ENCODE measurements around the gene LNPEP. TPM values are rescaled to one million over a fixed set of nuclear protein-coding genes. Genes with fewer than 3 reads are reported as not detected.

LNPEP gene
- total RNA-seq, 1 donor from 2014 or later: 36.3 TPM

DNA sequence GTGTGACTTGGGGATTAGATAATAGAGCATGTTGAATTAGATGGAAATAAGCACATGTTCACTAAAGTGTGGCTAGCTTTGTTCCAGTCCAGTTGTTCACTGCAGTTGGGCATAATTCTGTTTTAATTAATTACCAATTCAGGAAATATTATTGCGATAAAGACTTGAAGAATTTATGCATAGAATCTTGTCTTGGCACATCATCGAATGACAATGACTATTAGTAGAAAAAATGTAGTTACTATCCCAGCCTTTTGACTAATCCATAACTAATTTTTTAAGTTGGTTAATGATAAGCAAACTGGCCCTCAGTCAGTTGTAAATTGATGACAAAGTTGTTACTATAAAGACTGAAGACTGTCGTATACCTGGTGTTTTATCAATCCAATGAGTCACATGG, 10.5 kb downstream of the LNPEP start:
- Mint-ChIP-seq H3K36me3 (ENCODE audit: low read depth, unreplicated experiment) (peaks cover 12% of the 10 kb centered on the region), H3K4me1 (ENCODE audit: low read depth, unreplicated experiment) (peaks cover 11% of the 10 kb centered on the region), H3K27me3 (ENCODE audit: low read depth, unreplicated experiment) (no peaks in the 10 kb centered on the region), H3K27ac (ENCODE audit: unreplicated experiment) (no peak overlapping the region), H3K4me3 (ENCODE audit: unreplicated experiment) (peak overlapping the region; percentile 41), H3K9me3 (ENCODE audit: unreplicated experiment) (peaks cover 5% of the 10 kb centered on the region)
- Histone ChIP-seq H4K20me1 (ENCODE audit: insufficient read depth, low read length) (peaks cover 28% of the 10 kb centered on the region), H3K27ac (ENCODE audit: low read depth, low read length) (no peak overlapping the region), H3K4me3 (ENCODE audit: insufficient read depth, low read depth, low read length) (no peak overlapping the region), H3K36me3 (ENCODE audit: insufficient read depth, low read length) (no peaks in the 10 kb centered on the region), H3K4me2 (ENCODE audit: low read length) (no peak overlapping the region), H3K9me3 (ENCODE audit: insufficient read depth, low read depth, low read length) (no peaks in the 10 kb centered on the region), H3K4me1 (ENCODE audit: insufficient read depth, low read length) (no peaks in the 10 kb centered on the region), H3K79me2 (ENCODE audit: insufficient read depth, low read length) (peaks cover 74% of the 10 kb centered on the region), H3K27me3 (ENCODE audit: insufficient read depth, low read length) (no peaks in the 10 kb centered on the region), H3K9ac (ENCODE audit: low read length) (no peak overlapping the region), H2AFZ (ENCODE audit: low read depth, low read length) (no peak overlapping the region)
- DNase-seq (ENCODE audit: low read depth) (no peak), FAIRE-seq (no peak)
- no peak for TF ChIP-seq EZH2 (IDR thresholded peaks at IDR 0.05; ENCODE audit: insufficient read depth, low read length)
- TF ChIP-seq, protein P1, sequence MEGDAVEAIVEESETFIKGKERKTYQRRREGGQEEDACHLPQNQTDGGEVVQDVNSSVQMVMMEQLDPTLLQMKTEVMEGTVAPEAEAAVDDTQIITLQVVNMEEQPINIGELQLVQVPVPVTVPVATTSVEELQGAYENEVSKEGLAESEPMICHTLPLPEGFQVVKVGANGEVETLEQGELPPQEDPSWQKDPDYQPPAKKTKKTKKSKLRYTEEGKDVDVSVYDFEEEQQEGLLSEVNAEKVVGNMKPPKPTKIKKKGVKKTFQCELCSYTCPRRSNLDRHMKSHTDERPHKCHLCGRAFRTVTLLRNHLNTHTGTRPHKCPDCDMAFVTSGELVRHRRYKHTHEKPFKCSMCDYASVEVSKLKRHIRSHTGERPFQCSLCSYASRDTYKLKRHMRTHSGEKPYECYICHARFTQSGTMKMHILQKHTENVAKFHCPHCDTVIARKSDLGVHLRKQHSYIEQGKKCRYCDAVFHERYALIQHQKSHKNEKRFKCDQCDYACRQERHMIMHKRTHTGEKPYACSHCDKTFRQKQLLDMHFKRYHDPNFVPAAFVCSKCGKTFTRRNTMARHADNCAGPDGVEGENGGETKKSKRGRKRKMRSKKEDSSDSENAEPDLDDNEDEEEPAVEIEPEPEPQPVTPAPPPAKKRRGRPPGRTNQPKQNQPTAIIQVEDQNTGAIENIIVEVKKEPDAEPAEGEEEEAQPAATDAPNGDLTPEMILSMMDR (IDR thresholded peaks at IDR 0.05; ENCODE audit: insufficient read depth, low read depth, low read length): no peak

DNA sequence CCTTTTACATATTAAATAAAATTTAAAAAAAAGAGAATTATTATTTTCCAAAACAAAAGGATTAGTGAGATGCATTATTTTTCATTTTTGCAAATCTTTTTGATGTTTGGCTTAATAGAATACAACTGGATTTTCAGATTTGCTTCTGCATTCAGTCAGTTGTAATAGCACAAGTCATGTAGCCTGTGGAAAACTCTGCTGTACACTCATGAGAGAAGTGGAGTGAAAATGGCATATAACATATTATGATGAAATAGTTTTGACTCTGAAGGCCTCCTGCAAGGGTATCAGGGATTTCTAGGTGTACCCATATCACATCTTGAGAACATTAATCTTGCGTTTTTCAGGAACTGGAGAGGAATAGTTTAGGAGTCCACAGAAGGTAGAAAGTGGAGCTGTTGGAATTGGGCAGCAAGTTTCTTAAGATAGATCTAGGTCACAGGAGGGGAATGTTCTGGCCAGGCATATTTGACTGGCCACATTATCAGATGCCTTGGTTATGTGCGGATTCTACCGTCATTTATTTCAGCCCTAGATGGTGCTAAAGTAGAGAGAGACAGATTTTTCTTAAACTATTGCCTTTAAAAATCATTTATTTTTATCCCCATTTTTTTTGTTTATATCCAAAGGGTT, 16.4 kb downstream of the LNPEP start:
- no peak for FAIRE-seq
- Histone ChIP-seq H3K27ac (ENCODE audit: low read depth, low read length) (no peak overlapping the region), H3K4me2 (ENCODE audit: low read length) (no peak overlapping the region), H3K79me2 (ENCODE audit: insufficient read depth, low read length) (peaks cover 67% of the 10 kb centered on the region), H3K4me1 (ENCODE audit: insufficient read depth, low read length) (no peaks in the 10 kb centered on the region), H3K9me3 (ENCODE audit: insufficient read depth, low read depth, low read length) (no peaks in the 10 kb centered on the region), H3K4me3 (ENCODE audit: insufficient read depth, low read depth, low read length) (no peak overlapping the region), H3K27me3 (ENCODE audit: insufficient read depth, low read length) (no peaks in the 10 kb centered on the region), H4K20me1 (ENCODE audit: insufficient read depth, low read length) (peaks cover 16% of the 10 kb centered on the region), H3K9ac (ENCODE audit: low read length) (no peak overlapping the region), H2AFZ (ENCODE audit: low read depth, low read length) (no peak overlapping the region), H3K36me3 (ENCODE audit: insufficient read depth, low read length) (no peaks in the 10 kb centered on the region)
- Mint-ChIP-seq H3K27me3 (ENCODE audit: low read depth, unreplicated experiment) (no peaks in the 10 kb centered on the region), H3K36me3 (ENCODE audit: low read depth, unreplicated experiment) (peaks cover 7% of the 10 kb centered on the region), H3K27ac (ENCODE audit: unreplicated experiment) (peak overlapping the region; percentile 38), H3K4me3 (ENCODE audit: unreplicated experiment) (peak overlapping the region; percentile 24), H3K9me3 (ENCODE audit: unreplicated experiment) (peaks cover 5% of the 10 kb centered on the region), H3K4me1 (ENCODE audit: low read depth, unreplicated experiment) (peaks cover 11% of the 10 kb centered on the region)
- TF ChIP-seq EZH2 (IDR thresholded peaks at IDR 0.05; ENCODE audit: insufficient read depth, low read length): no peak
- TF ChIP-seq, protein P1 (IDR thresholded peaks at IDR 0.05; ENCODE audit: insufficient read depth, low read depth, low read length): no peak
- DNase-seq (ENCODE audit: low read depth): no peak

DNA sequence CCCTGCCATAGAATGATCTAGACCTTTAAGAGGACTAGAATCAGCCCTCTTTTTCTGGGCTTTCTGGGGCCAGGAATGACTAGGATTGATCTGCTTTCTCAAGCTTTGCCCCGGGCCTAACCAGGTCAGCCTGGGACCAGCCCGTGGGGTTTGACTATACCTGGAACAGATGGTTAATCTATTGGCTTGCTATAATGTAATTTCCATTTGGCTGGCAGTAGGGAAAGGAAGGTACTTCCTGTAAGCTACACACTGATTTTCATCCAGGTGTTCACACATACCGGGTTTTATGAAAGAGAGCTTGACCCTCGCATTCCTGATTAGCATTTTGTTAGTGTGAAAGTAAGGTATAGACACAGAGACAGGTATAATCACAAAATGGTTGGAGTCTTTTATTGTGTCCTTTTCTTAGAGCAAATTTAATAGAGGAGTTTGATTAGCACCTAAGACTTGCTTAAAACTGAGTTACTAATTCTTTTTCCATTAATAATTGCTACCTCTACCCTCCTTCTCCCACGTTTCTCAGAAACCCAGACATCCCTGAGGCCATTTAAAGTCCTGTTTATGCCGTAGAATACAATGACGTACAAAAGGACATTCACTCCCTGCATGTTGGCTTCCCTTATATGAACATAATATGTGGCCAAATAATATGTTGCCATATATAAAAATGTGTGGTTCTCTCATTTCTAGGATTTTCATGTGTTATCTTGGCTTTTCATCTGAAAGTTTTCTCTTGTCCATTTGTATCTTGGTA, 17.3 kb downstream of the LNPEP start:
- peaks cover 5% of the 10 kb centered on the region for H3K9me3 Mint-ChIP-seq (ENCODE audit: unreplicated experiment)
- H3K27ac ChIP-seq (ENCODE audit: low read depth, low read length): no peak overlapping the region

More for the DNA sequence above, 17.3 kb downstream of the LNPEP start:
- peaks cover 20% of the 10 kb centered on the region for H3K4me1 Mint-ChIP-seq (ENCODE audit: low read depth, unreplicated experiment)
- H3K36me3 Mint-ChIP-seq (ENCODE audit: low read depth, unreplicated experiment): peaks cover 7% of the 10 kb centered on the region
- Histone ChIP-seq H3K4me3 (ENCODE audit: insufficient read depth, low read depth, low read length) (no peak overlapping the region), H4K20me1 (ENCODE audit: insufficient read depth, low read length) (peaks cover 24% of the 10 kb centered on the region), H3K4me1 (ENCODE audit: insufficient read depth, low read length) (no peaks in the 10 kb centered on the region), H3K36me3 (ENCODE audit: insufficient read depth, low read length) (no peaks in the 10 kb centered on the region), H2AFZ (ENCODE audit: low read depth, low read length) (no peak overlapping the region), H3K4me2 (ENCODE audit: low read length) (no peak overlapping the region), H3K27me3 (ENCODE audit: insufficient read depth, low read length) (no peaks in the 10 kb centered on the region), H3K9me3 (ENCODE audit: insufficient read depth, low read depth, low read length) (no peaks in the 10 kb centered on the region), H3K9ac (ENCODE audit: low read length) (no peak overlapping the region), H3K79me2 (ENCODE audit: insufficient read depth, low read length) (peaks cover 69% of the 10 kb centered on the region)
- H3K27ac Mint-ChIP-seq (ENCODE audit: unreplicated experiment): no peak overlapping the region
- no peaks in the 10 kb centered on the region for H3K27me3 Mint-ChIP-seq (ENCODE audit: low read depth, unreplicated experiment)
- H3K4me3 Mint-ChIP-seq (ENCODE audit: unreplicated experiment): no peak overlapping the region
- DNase-seq (ENCODE audit: low read depth) (no peak), FAIRE-seq (no peak)
- TF ChIP-seq EZH2 (IDR thresholded peaks at IDR 0.05; ENCODE audit: insufficient read depth, low read length): no peak
- TF ChIP-seq, protein P1 (IDR thresholded peaks at IDR 0.05; ENCODE audit: insufficient read depth, low read depth, low read length): no peak

Measured in astrocyte (in vitro differentiated cells and primary cell).